WTC11 (cell line): ENCODE measurements around the gene CACUL1. TPM values are rescaled to one million over a fixed set of nuclear protein-coding genes. Genes with fewer than 3 reads are reported as not detected.

Experiments used
- ATAC-seq: fragments of 200-7000 bp; cut with Tn5 transposase; 2 replicates; pipeline ENCODE4 v1.10.0; 2021; ENCODE audit warnings: mild to moderate bottlenecking, moderate library complexity
- CTCF ChIA-PET: fragments of 300-600 bp; sonication (Branson Sonifier 250); formaldehyde crosslinking; loops from one replicate; lab custom pipeline; 2021; ENCODE audit warnings: antibody characterized with exemption; lab: Charles Lee
- POLR2A ChIA-PET: fragments of 350-600 bp; sonication (Branson Sonifier 250); formaldehyde crosslinking; loops from one replicate; lab custom pipeline; 2021; ENCODE audit warnings: antibody characterized with exemption; lab: Charles Lee
- DNase-seq: peaks from one replicate; pipeline ENCODE4 v3.0.0; 2021; ENCODE audit warnings: low spot score
- H3K27ac Mint-ChIP-seq: 2 replicates; pipeline ENCODE4 v1.8.0; 2021; ENCODE audit warnings: mixed read lengths
- H3K27me3 Mint-ChIP-seq: 2 replicates; pipeline ENCODE4 v1.8.0; 2021; ENCODE audit warnings: low read depth, mild to moderate bottlenecking, moderate library complexity, mixed read lengths
- H3K36me3 Mint-ChIP-seq: 2 replicates; pipeline ENCODE4 v1.8.0; 2021; ENCODE audit warnings: mixed read lengths
- H3K4me1 Mint-ChIP-seq: 2 replicates; pipeline ENCODE4 v1.8.0; 2022; ENCODE audit warnings: mixed read lengths
- H3K4me3 Mint-ChIP-seq: 2 replicates; pipeline ENCODE4 v1.8.0; 2021; ENCODE audit warnings: mild to moderate bottlenecking, moderate library complexity, mixed read lengths
- H3K9me3 Mint-ChIP-seq: 2 replicates; pipeline ENCODE4 v1.8.0; 2021; ENCODE audit warnings: mixed read lengths
- AR ChIP-seq: fragments of 250-450 bp; sonication (Bioruptor Pico); IDR thresholded peaks from 2 replicates; pipeline ENCODE4 v1.9.0; 2021; ENCODE audit warnings: mild to moderate bottlenecking
- CREB1 ChIP-seq: sonication (generic); formaldehyde crosslinking; IDR thresholded peaks from 2 replicates; pipeline ENCODE4 v1.8.0; 2023; ENCODE audit warnings: mild to moderate bottlenecking, missing genetic modification reagents
- FOXJ3 ChIP-seq: sonication (generic); formaldehyde crosslinking; IDR thresholded peaks from 2 replicates; pipeline ENCODE4 v1.9.0; 2021; ENCODE audit warnings: missing genetic modification reagents, mild to moderate bottlenecking, borderline replicate concordance
- FOXK1 ChIP-seq: sonication (generic); formaldehyde crosslinking; IDR thresholded peaks from 2 replicates; pipeline ENCODE4 v1.8.0; 2022; ENCODE audit warnings: mild to moderate bottlenecking, moderate library complexity, missing genetic modification reagents
- FOXP1 ChIP-seq: sonication (generic); formaldehyde crosslinking; IDR thresholded peaks from 2 replicates; pipeline ENCODE4 v1.8.0; 2022; ENCODE audit warnings: missing genetic modification reagents, mild to moderate bottlenecking, moderate library complexity, borderline replicate concordance
- FOXP4 ChIP-seq: sonication (generic); formaldehyde crosslinking; IDR thresholded peaks from 2 replicates; pipeline ENCODE4 v1.8.0; 2022; ENCODE audit warnings: mild to moderate bottlenecking, missing genetic modification reagents
- KAT7 ChIP-seq: sonication (generic); formaldehyde crosslinking; IDR thresholded peaks from 2 replicates; pipeline ENCODE4 v1.8.1; 2023; ENCODE audit warnings: missing genetic modification reagents, mild to moderate bottlenecking, borderline replicate concordance
- MLX ChIP-seq: sonication (generic); formaldehyde crosslinking; IDR thresholded peaks from 2 replicates; pipeline ENCODE4 v1.8.1; 2023; ENCODE audit warnings: mild to moderate bottlenecking, missing genetic modification reagents, moderate library complexity
- NR3C1 ChIP-seq: sonication (generic); formaldehyde crosslinking; conservative IDR thresholded peaks from 2 replicates; pipeline ENCODE4 v1.8.1; 2023; ENCODE audit warnings: low read depth, mild to moderate bottlenecking, missing genetic modification reagents
- PREB ChIP-seq: sonication (generic); formaldehyde crosslinking; IDR thresholded peaks from 2 replicates; pipeline ENCODE4 v1.8.1; 2022; ENCODE audit warnings: mild to moderate bottlenecking, missing genetic modification reagents, moderate library complexity, borderline replicate concordance
- TEAD1 ChIP-seq: sonication (generic); formaldehyde crosslinking; IDR thresholded peaks from 2 replicates; pipeline ENCODE4 v1.8.0; 2022; ENCODE audit warnings: mild to moderate bottlenecking, missing genetic modification reagents
- ZBTB43 ChIP-seq: sonication (generic); formaldehyde crosslinking; IDR thresholded peaks from 2 replicates; pipeline ENCODE4 v1.8.1; 2023; ENCODE audit warnings: mild to moderate bottlenecking, missing genetic modification reagents
- ZNF138 ChIP-seq: sonication (generic); formaldehyde crosslinking; conservative IDR thresholded peaks from 2 replicates; pipeline ENCODE4 v1.8.1; 2022; ENCODE audit warnings: mild to moderate bottlenecking, moderate library complexity, missing genetic modification reagents
- ZNF263 ChIP-seq: sonication (generic); formaldehyde crosslinking; IDR thresholded peaks from 2 replicates; pipeline ENCODE4 v1.8.1; 2022; ENCODE audit warnings: low read depth, mild to moderate bottlenecking, moderate library complexity, missing genetic modification reagents
- total RNA-seq: library from RNA; stranded (reverse); gene quantifications from 3 replicates; pipeline ENCODE4 v1.2.3, GENCODE V29; 2021
- TF ChIP-seq, protein P1 (sequence below): fragments of 250-450 bp; sonication (Bioruptor Pico); IDR thresholded peaks from 2 replicates; pipeline ENCODE4 v1.9.0; 2021; ENCODE audit warnings: mild to moderate bottlenecking
- TF ChIP-seq, protein P2 (sequence below): sonication (generic); formaldehyde crosslinking; conservative IDR thresholded peaks from 2 replicates; pipeline ENCODE4 v1.8.1; 2022; ENCODE audit warnings: mild to moderate bottlenecking, missing genetic modification reagents
- TF ChIP-seq, protein P3 (sequence below): sonication (generic); formaldehyde crosslinking; IDR thresholded peaks from 2 replicates; pipeline ENCODE4 v1.8.0; 2023; ENCODE audit warnings: mild to moderate bottlenecking, missing genetic modification reagents
- TF ChIP-seq, protein P4 (sequence below): sonication (generic); formaldehyde crosslinking; IDR thresholded peaks from 2 replicates; pipeline ENCODE4 v1.8.1; 2023; ENCODE audit warnings: mild to moderate bottlenecking, moderate library complexity, missing genetic modification reagents

The CACUL1 gene
- total RNA-seq, 1 experiment from 2014 or later = 41.5 TPM

DNA sequence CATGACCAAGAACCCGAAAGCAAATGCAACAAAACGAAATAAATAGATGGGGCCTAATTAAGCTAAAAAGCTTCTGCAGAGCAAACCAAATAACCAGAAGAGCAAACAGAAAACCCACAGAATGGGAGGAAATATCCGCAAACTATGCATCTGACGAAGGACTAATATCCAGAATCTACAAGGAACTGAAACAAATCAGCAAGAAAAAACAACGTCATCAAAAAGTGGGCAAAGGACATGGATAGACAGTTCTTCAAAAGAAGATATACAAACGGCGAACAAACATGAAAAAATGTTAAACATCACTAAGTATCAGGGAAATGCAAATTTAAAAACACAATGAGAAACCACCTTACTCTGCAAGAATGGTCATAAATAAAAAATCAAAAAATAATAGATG is 35.3 kb upstream of the CACUL1 start (continued):
- no peak for TF ChIP-seq MLX
- TF ChIP-seq, protein P1, sequence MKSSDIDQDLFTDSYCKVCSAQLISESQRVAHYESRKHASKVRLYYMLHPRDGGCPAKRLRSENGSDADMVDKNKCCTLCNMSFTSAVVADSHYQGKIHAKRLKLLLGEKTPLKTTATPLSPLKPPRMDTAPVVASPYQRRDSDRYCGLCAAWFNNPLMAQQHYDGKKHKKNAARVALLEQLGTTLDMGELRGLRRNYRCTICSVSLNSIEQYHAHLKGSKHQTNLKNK = no peak

DNA sequence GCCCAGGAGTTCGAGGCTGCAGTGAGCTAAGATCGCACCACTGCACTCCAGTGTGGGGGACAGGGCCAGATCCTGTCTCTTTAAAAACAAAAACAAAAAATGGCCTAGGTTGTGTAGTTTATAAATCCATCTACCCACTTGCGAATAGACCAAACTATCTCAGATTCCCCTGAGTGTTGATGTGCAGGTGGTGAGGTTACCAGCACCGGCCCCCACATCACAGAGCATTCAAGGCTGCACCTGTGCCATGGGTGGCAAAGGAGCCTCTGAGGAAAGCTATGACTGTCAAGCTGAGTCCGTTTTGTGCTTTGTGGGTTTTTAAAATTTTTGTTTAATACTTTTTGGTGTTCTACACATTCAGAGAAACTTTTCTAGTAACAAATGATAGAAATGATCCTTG is 30.8 kb upstream of the CACUL1 start:
- Mint-ChIP-seq H3K9me3 (peaks cover 15% of the 10 kb centered on the region), H3K36me3 (no peaks in the 10 kb centered on the region), H3K4me1 (no peaks in the 10 kb centered on the region)
- CTCF ChIA-PET = no interaction called here
- TF ChIP-seq, protein P2, sequence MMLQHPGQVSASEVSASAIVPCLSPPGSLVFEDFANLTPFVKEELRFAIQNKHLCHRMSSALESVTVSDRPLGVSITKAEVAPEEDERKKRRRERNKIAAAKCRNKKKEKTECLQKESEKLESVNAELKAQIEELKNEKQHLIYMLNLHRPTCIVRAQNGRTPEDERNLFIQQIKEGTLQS (CRISPR knock-in tag) = no peak
- TF ChIP-seq, protein P3, sequence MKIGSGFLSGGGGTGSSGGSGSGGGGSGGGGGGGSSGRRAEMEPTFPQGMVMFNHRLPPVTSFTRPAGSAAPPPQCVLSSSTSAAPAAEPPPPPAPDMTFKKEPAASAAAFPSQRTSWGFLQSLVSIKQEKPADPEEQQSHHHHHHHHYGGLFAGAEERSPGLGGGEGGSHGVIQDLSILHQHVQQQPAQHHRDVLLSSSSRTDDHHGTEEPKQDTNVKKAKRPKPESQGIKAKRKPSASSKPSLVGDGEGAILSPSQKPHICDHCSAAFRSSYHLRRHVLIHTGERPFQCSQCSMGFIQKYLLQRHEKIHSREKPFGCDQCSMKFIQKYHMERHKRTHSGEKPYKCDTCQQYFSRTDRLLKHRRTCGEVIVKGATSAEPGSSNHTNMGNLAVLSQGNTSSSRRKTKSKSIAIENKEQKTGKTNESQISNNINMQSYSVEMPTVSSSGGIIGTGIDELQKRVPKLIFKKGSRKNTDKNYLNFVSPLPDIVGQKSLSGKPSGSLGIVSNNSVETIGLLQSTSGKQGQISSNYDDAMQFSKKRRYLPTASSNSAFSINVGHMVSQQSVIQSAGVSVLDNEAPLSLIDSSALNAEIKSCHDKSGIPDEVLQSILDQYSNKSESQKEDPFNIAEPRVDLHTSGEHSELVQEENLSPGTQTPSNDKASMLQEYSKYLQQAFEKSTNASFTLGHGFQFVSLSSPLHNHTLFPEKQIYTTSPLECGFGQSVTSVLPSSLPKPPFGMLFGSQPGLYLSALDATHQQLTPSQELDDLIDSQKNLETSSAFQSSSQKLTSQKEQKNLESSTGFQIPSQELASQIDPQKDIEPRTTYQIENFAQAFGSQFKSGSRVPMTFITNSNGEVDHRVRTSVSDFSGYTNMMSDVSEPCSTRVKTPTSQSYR (CRISPR knock-in tag) = no peak
- TF ChIP-seq AR (CRISPR knock-in tag) (no peak), CREB1 (CRISPR knock-in tag) (no peak), PREB (CRISPR knock-in tag) (no peak)
- TF ChIP-seq, all 79 proteins: peak for 0
- POLR2A ChIA-PET = no interaction called here
- Mint-ChIP-seq H3K27ac (no peak overlapping the region), H3K4me3 (no peak overlapping the region), H3K27me3 (no peaks in the 10 kb centered on the region)
- no peak for ATAC-seq
- DNase-seq = no peak

GRCh38 chr10:118783776-118784545 is 29.2 kb upstream of the CACUL1 start:
- no peak for ATAC-seq
- CTCF ChIA-PET = interaction anchor here (0.8 kb wide), 1 partner anchor 19 kb away, joined by 3 read pairs; no protein-coding TSS in a partner anchor
- Mint-ChIP-seq H3K4me1 (peaks cover 6% of the 10 kb centered on the region; the same call in 1 of the 2 replicates), H3K27me3 (no peaks in the 10 kb centered on the region), H3K9me3 (peaks cover 12% of the 10 kb centered on the region), H3K36me3 (no peaks in the 10 kb centered on the region), H3K27ac (no peak overlapping the region), H3K4me3 (no peak overlapping the region)
- DNase-seq = no peak
- POLR2A ChIA-PET = no interaction called here
- TF ChIP-seq, protein P4, sequence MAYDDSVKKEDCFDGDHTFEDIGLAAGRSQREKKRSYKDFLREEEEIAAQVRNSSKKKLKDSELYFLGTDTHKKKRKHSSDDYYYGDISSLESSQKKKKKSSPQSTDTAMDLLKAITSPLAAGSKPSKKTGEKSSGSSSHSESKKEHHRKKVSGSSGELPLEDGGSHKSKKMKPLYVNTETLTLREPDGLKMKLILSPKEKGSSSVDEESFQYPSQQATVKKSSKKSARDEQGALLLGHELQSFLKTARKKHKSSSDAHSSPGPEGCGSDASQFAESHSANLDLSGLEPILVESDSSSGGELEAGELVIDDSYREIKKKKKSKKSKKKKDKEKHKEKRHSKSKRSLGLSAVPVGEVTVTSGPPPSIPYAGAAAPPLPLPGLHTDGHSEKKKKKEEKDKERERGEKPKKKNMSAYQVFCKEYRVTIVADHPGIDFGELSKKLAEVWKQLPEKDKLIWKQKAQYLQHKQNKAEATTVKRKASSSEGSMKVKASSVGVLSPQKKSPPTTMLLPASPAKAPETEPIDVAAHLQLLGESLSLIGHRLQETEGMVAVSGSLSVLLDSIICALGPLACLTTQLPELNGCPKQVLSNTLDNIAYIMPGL (CRISPR knock-in tag) = no peak
- TF ChIP-seq FOXP4 = no peak
- no peak for TF ChIP-seq TEAD1 (CRISPR knock-in tag)
- no peak for TF ChIP-seq NR3C1
- no peak for TF ChIP-seq FOXP1 (CRISPR knock-in tag)
- no peak for TF ChIP-seq ZBTB43 (CRISPR knock-in tag)
- TF ChIP-seq FOXK1 (CRISPR knock-in tag) = no peak
- no peak for TF ChIP-seq FOXJ3
- TF ChIP-seq ZNF263 = no peak
- TF ChIP-seq ZNF138 (CRISPR knock-in tag) = no peak
- no peak for TF ChIP-seq KAT7
